H9 (cell line): ENCODE data around the gene COPRS. TPM values are rescaled to one million over a fixed set of nuclear protein-coding genes. Genes with fewer than 3 reads are reported as not detected.

Experiments
- DNase-seq: peaks from one replicate; pipeline ENCODE4 v3.0.0-alpha.2; 2017
- H2AFZ ChIP-seq: one replicate; pipeline ENCODE4 v1.6.1; 2013; ENCODE audit warnings: mild to moderate bottlenecking, low read length, control low read depth, moderate library complexity
- H2AK5ac ChIP-seq: 2 replicates; pipeline ENCODE4 v1.6.1; 2013; ENCODE audit warnings: low read length, control low read depth, mixed read lengths; ENCODE audit not compliant: insufficient read length
- H2BK120ac ChIP-seq: one replicate; pipeline ENCODE4 v1.6.1; 2013; ENCODE audit warnings: low read depth, mild to moderate bottlenecking, low read length, control low read depth, inconsistent platforms; ENCODE audit not compliant: poor library complexity, severe bottlenecking
- H2BK12ac ChIP-seq: 2 replicates; pipeline ENCODE4 v1.6.1; 2013; ENCODE audit warnings: low read length, control low read depth, mixed read lengths, low read depth; ENCODE audit not compliant: insufficient read length
- H2BK15ac ChIP-seq: 2 replicates; pipeline ENCODE4 v1.6.1; 2013; ENCODE audit warnings: low read depth, low read length, control low read depth
- H2BK20ac ChIP-seq: one replicate; pipeline ENCODE4 v1.6.1; 2013; ENCODE audit warnings: low read depth, mild to moderate bottlenecking, low read length, control low read depth, inconsistent platforms; ENCODE audit not compliant: poor library complexity, severe bottlenecking
- H2BK5ac ChIP-seq: 2 replicates; pipeline ENCODE4 v1.6.1; 2013; ENCODE audit warnings: low read length, control low read depth, mixed read lengths; ENCODE audit not compliant: insufficient read length
- H3K14ac ChIP-seq: 2 replicates; pipeline ENCODE4 v1.6.1; 2013; ENCODE audit warnings: low read length, control low read depth; ENCODE audit not compliant: insufficient read depth
- H3K18ac ChIP-seq: 2 replicates; pipeline ENCODE4 v1.6.1; 2013; ENCODE audit warnings: low read depth, mild to moderate bottlenecking, mixed read lengths, low read length, control low read depth; ENCODE audit not compliant: insufficient read length
- H3K23ac ChIP-seq: 2 replicates; pipeline ENCODE4 v1.6.1; 2013; ENCODE audit warnings: low read length, control low read depth, mixed read lengths, low read depth; ENCODE audit not compliant: insufficient read length
- H3K23me2 ChIP-seq: 2 replicates; pipeline ENCODE4 v1.6.1; 2013; ENCODE audit warnings: low read depth, mild to moderate bottlenecking, mixed read lengths, low read length, control low read depth; ENCODE audit not compliant: insufficient read length, poor library complexity, severe bottlenecking
- H3K27ac ChIP-seq: 2 replicates; pipeline ENCODE4 v1.5.1; 2013; ENCODE audit warnings: low read length, control low read depth, mixed read lengths, low read depth; ENCODE audit not compliant: insufficient read length
- H3K27me3 ChIP-seq: 2 replicates; pipeline ENCODE4 v1.6.1; 2013; ENCODE audit warnings: low read length, control low read depth, inconsistent platforms; ENCODE audit not compliant: insufficient read depth
- H3K4ac ChIP-seq: 2 replicates; pipeline ENCODE4 v1.6.1; 2013; ENCODE audit warnings: low read depth, mild to moderate bottlenecking, control low read depth, inconsistent platforms, low read length, moderate library complexity
- H3K4me1 ChIP-seq: 2 replicates; pipeline ENCODE4 v1.6.1; 2013; ENCODE audit warnings: low read length, control low read depth, inconsistent platforms; ENCODE audit not compliant: insufficient read depth
- H3K4me2 ChIP-seq: 2 replicates; pipeline ENCODE4 v1.6.1; 2013; ENCODE audit warnings: low read length, control low read depth, mixed read lengths; ENCODE audit not compliant: insufficient read length, insufficient read depth
- H3K56ac ChIP-seq: 2 replicates; pipeline ENCODE4 v1.6.1; 2013; ENCODE audit warnings: low read depth, mild to moderate bottlenecking, mixed read lengths, low read length, control low read depth; ENCODE audit not compliant: insufficient read length
- H3K79me1 ChIP-seq: 2 replicates; pipeline ENCODE4 v1.6.1; 2013; ENCODE audit warnings: low read depth, mild to moderate bottlenecking, moderate library complexity, low read length, control low read depth, inconsistent platforms; ENCODE audit not compliant: insufficient read depth, poor library complexity, severe bottlenecking
- H3K79me2 ChIP-seq: 2 replicates; pipeline ENCODE4 v1.6.1; 2013; ENCODE audit warnings: low read length, control low read depth, inconsistent platforms; ENCODE audit not compliant: insufficient read depth
- H3K9ac ChIP-seq: 2 replicates; pipeline ENCODE4 v1.6.1; 2013; ENCODE audit warnings: low read length, control low read depth, mixed read lengths; ENCODE audit not compliant: insufficient read length; ENCODE audit errors: extremely low read depth
- H3K9me3 ChIP-seq: one replicate; pipeline ENCODE4 v1.6.1; 2013; ENCODE audit warnings: low read depth, low read length, inconsistent platforms; ENCODE audit not compliant: control insufficient read depth
- H3T11ph ChIP-seq: one replicate; pipeline ENCODE4 v1.6.1; 2013; ENCODE audit warnings: mild to moderate bottlenecking, low read length, control low read depth, inconsistent platforms
- H4K20me1 ChIP-seq: one replicate; pipeline ENCODE4 v1.6.1; 2013; ENCODE audit not compliant: control insufficient read depth, insufficient read length, insufficient read depth
- H4K5ac ChIP-seq: 2 replicates; pipeline ENCODE4 v1.6.1; 2013; ENCODE audit warnings: low read depth, mild to moderate bottlenecking, mixed read lengths, low read length, control low read depth; ENCODE audit not compliant: insufficient read length
- H4K8ac ChIP-seq: replicated peaks from 2 replicates; pipeline ENCODE4 v1.6.1; 2013; ENCODE audit warnings: low read length, control low read depth, mixed read lengths, low read depth; ENCODE audit not compliant: insufficient read length
- H4K91ac ChIP-seq: 2 replicates; pipeline ENCODE4 v1.6.1; 2013; ENCODE audit warnings: low read depth, mild to moderate bottlenecking, moderate library complexity, mixed read lengths, low read length, control low read depth; ENCODE audit not compliant: insufficient read length
- H3K27ac Mint-ChIP-seq, 3 experiments: 2 replicates in 2 of 3; 3 replicates in 1 of 3; pipeline ENCODE4 v1.8.0; 2020 to 2021; ENCODE audit warnings: mixed read lengths in 3 of 3, mild to moderate bottlenecking in 1 of 3, moderate library complexity in 1 of 3
- H3K27me3 Mint-ChIP-seq: 2 replicates; pipeline ENCODE4 v1.8.0; 2021; ENCODE audit warnings: low read depth, mild to moderate bottlenecking, moderate library complexity, mixed read lengths
- H3K36me3 Mint-ChIP-seq, 3 experiments: 2 replicates in 2 of 3; 3 replicates in 1 of 3; pipeline ENCODE4 v1.8.0; 2020 to 2021; ENCODE audit warnings: low read depth in 3 of 3, mixed read lengths in 3 of 3; ENCODE audit not compliant: insufficient read depth in 1 of 3
- H3K4me1 Mint-ChIP-seq, 2 experiments: 2 replicates each; pipeline ENCODE4 v1.8.0; 2020; ENCODE audit warnings: mixed read lengths in 2 of 2
- H3K4me3 Mint-ChIP-seq, 2 experiments: 2 replicates in 1 of 2; 3 replicates in 1 of 2; pipeline ENCODE4 v1.8.0; 2020 to 2021; ENCODE audit warnings: mild to moderate bottlenecking in 2 of 2, mixed read lengths in 2 of 2, moderate library complexity in 1 of 2
- H3K9me3 Mint-ChIP-seq, 2 experiments: 2 replicates in 1 of 2; 3 replicates in 1 of 2; pipeline ENCODE4 v1.8.0; 2020; ENCODE audit warnings: mild to moderate bottlenecking in 2 of 2, mixed read lengths in 2 of 2, moderate library complexity in 1 of 2
- CTCF ChIP-seq: fragments of 200-600 bp; sonication (generic); conservative IDR thresholded peaks from 3 replicates; pipeline ENCODE4 v1.8.0; 2021; ENCODE audit warnings: antibody characterized with exemption, mild to moderate bottlenecking
- WGBS: extraction: QIAGEN DNeasy Blood & Tissue Kit; methylation state at CpG from one replicate; pipeline ENCODE4 v1.1.7; 2013; ENCODE audit warnings: missing lambda C conversion rate, low lambda C conversion rate, mixed read lengths; ENCODE audit not compliant: insufficient read length; ENCODE audit errors: extremely low coverage; 5-methylcytosine and 5-hydroxymethylcytosine counted together
- total RNA-seq: library from RNA; stranded (reverse); gene quantifications from 2 replicates; pipeline ENCODE4 v1.2.1, GENCODE V29; 2021

The COPRS gene
- total RNA-seq, 1 experiment from 2014 or later = 43.8 TPM

- Histone ChIP-seq H2BK5ac (no peak overlapping the region), H2AFZ (no peak overlapping the region), H3K56ac (no peak overlapping the region), H3K4me1 (no peaks in the 10 kb centered on the region), H3K23me2 (peaks cover 3% of the 10 kb centered on the region), H3K4me2 (no peak overlapping the region), H3K14ac (no peak overlapping the region), H3T11ph (no peak overlapping the region), H4K91ac (no peak overlapping the region), H2BK120ac (no peak overlapping the region), H4K8ac (no peak overlapping the region), H3K4ac (no peak overlapping the region), H4K5ac (no peak overlapping the region), H3K79me1 (no peaks in the 10 kb centered on the region), H4K20me1 (no peaks in the 10 kb centered on the region), H3K79me2 (no peaks in the 10 kb centered on the region), H3K9ac (no peak overlapping the region), H2BK20ac (no peak overlapping the region), H2AK5ac (no peak overlapping the region), H2BK15ac (no peak overlapping the region), H3K9me3 (no peaks in the 10 kb centered on the region), H3K27me3 (no peaks in the 10 kb centered on the region; the same call in 1 of the 2 replicates), H3K18ac (no peak overlapping the region), H2BK12ac (no peak overlapping the region), H3K23ac (no peak overlapping the region), H3K27ac (no peak overlapping the region)
- WGBS = no CpG with 5 or more reads among the region's 8 CpGs
- H3K4me3 Mint-ChIP-seq = no peak overlapping the region
- no peaks in the 10 kb centered on the region for H3K36me3 Mint-ChIP-seq
- no peak overlapping the region for H3K27ac Mint-ChIP-seq
- peaks cover 8% of the 10 kb centered on the region for H3K27me3 Mint-ChIP-seq
- TF ChIP-seq CTCF = no peak
- no peaks in the 10 kb centered on the region for H3K9me3 Mint-ChIP-seq
- H3K4me1 Mint-ChIP-seq = no peaks in the 10 kb centered on the region
- no peak for DNase-seq
Observed at GRCh38 chr17:31843070-31843745, 15.8 kb downstream of the COPRS start.
